GM18499 (cell line): ENCODE measurements around the gene CFAP57.

Experiments
- ATAC-seq: cut with Tn5 transposase; IDR thresholded peaks from one replicate; pipeline ENCODE4 v1.9.1; 2021; ENCODE audit warnings: moderate number of reproducible peaks; ENCODE audit not compliant: insufficient read depth, unreplicated experiment

The CFAP57 gene

GRCh38 chr1:43288785-43289706 is 116.9 kb downstream of the CFAP57 start:
- ATAC-seq = no peak

DNA sequence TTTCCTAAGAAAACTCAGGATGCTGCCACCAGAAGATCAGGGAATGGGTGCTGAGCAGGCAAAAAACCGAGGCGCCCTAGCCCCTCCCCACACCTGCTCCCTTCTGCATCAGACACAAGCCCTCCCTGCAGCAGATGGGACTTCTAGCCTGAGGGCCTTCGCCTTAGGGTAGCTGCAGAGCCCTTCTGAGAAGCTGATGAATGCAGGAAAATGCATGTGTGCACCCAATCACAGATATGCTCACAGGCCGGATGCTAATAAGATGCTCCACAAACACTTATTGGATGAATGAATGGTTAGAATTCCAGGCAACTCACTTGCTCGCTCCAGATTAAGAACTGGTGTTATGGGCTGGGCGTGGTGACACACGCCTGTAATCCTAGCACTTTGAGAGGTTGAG is 120.1 kb downstream of the CFAP57 start:
- ATAC-seq = no peak

DNA sequence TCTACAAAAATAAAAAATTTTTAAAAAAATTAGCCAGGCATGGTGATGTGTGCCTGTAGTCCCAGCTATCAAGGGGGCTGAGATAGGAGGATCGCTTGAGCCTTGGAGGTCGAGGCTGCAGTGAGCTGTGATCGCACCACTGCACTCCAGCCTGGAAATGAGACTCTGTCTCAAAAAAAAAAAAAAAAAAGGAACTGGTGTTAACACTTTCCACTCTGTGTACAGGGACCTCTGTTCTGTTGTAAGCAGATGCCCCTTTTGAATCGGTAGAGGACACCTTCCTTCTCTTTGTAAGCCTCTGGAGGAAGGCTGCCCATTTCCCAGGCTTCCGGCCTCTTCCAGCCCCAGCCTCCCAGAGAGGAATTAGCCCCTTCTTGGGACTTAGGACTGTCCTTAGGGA is 120.5 kb downstream of the CFAP57 start:
- no peak for ATAC-seq

GRCh38 chr1:43293176-43293575 is 121.0 kb downstream of the CFAP57 start:
- no peak for ATAC-seq

DNA sequence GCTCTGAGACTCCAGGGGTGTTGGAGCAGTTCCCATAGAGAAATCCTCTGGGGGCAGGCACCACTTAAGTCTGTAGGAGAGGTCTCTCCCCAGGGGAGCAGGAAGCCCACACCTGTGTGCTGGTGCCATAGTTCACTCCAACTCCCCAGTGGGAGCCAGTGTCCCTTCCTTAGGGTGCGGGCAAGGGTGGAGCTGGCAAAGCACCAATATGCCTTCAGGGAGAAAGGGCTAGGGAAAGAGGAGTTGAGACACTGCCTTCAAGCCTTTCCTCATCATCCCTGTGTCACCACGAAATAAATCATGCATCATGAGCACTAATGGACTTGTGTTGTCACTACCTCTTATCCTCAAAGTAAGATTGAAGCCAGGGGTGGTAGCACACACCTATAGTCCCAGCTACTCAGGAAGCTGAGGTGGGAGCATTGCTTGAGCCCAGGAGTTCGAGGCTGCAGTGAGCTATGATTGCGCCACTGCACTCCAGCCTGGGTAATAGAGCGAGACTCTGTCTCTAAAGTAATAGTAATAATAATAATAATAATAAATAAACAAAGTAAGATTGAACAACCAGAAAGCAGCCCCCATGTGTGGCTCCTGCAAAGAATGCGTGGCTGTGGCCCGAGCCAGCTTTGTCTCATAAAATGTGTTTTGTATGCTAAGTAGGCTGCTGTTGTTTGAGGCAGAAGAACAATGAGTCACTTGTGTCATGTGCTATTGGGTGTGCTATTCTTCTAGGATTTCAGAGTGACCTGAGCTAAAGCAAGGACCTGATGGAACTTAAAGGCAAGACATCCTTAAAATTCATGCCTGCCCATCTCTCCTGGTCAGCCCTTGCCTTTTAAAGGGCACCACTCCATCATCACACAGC is 122.0 kb downstream of the CFAP57 start:
- no peak for ATAC-seq

GRCh38 chr1:43294761-43295160 is 122.6 kb downstream of the CFAP57 start:
- no peak for ATAC-seq

- ATAC-seq = no peak
These were observed 124.1 kb downstream of the CFAP57 start for GRCh38 chr1:43296207-43296606.

GRCh38 chr1:43298055-43298454 is 125.9 kb downstream of the CFAP57 start:
- ATAC-seq = no peak

GRCh38 chr1:43299101-43299500 is 127.0 kb downstream of the CFAP57 start:
- ATAC-seq = no peak

- no peak for ATAC-seq
These were observed 128.4 kb downstream of the CFAP57 start, which contains the start of gene TIE1 for GRCh38 chr1:43300378-43301094. Gene TIE1 (plus strand): TSS chr1:43300982. CDS start chr1:43301072, 90 bp downstream.

DNA sequence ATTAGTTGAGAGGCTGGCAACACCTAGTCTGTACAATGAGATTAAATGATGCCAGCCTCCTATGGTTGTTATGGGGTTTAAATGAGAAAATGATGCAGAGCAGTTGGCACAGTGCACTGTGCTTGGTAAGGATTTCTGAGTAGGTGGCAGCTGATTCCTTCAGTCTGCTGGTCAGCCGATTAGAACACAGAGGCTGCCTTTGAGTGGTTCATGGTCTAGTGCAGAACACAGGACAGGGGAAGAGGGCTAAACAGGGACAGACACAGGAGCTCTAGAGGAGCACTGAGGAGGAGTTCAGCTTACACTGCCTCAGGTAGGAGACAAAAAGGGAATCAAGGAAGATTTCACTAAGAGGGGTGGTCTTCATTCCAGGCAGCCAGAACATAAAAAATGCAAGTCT is 130.1 kb downstream of the CFAP57 start:
- no peak for ATAC-seq

DNA sequence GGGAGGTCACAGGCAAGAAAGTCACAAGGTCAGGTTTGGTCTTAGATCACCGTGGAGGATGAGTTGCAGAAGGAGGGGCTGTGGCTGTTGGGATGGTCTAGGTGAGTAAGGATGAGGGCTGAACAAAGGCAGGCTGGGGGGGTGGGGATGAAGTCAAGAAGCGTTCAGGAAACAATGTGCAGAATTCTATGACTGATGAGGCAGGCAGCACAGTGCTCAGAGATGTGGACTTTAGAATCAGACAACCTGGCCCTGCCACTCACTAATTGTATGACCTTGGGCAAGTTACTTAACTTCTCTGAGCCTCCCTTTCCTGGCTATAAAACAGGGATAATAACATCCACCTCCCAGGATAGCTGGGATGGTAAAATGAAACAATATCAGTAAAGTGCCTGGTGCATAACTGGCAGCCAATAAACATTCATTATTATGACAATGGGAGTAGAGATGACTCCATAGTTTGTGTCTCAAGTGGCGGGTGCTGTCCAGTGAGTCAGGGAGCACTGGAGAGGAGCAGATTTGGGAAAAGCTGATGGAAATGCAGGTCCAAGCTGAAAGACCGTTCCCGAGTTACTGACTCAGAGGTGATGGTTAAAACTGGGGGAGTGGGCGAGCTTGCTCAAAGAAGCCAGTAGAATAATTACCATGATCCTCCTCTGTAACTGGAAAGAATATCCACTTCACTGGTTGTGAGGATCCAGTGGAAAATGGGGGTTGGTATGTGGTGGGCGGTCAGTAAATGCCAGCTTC is 130.8 kb downstream of the CFAP57 start:
- no peak for ATAC-seq

- no peak for ATAC-seq
These were observed 131.6 kb downstream of the CFAP57 start for GRCh38 chr1:43303471-43304313.
